Breast epithelium (tissue), 4 donors: Measurements from ENCODE around the gene CMSS1. TPM values are rescaled to one million over a fixed set of nuclear protein-coding genes. Genes with fewer than 3 reads are reported as not detected.

ENCODE experiments used
- DNase-seq, 2 donors: peaks; one replicate each; pipeline ENCODE4 v3.0.0-alpha.2; 2019; ENCODE audit warnings: low spot score in 2 of 2
- H3K27ac ChIP-seq, 2 donors: fragments of 200-600 bp; sonication (generic) in 1 of 2; one replicate each; pipeline ENCODE4 v1.5.1; 2016 to 2019; ENCODE audit warnings: mild to moderate bottlenecking in 1 of 2
- H3K27me3 ChIP-seq, 2 donors: fragments of 200-600 bp; sonication (generic) in 1 of 2; one replicate each; pipeline versions ENCODE4 v1.5.1 to v1.6.0; 2017 to 2019; ENCODE audit warnings: control low read depth in 1 of 2, mild to moderate bottlenecking in 1 of 2
- H3K36me3 ChIP-seq: fragments of 200-600 bp; one replicate; pipeline ENCODE4 v1.5.1; 2019
- H3K4me1 ChIP-seq, 2 donors: fragments of 200-600 bp; sonication (generic); one replicate each; pipeline ENCODE4 v1.5.1; 2016 to 2019; ENCODE audit warnings: control low read depth in 1 of 2
- H3K4me3 ChIP-seq, 3 donors: fragments of 200-600 bp; sonication (generic); 1 replicate in 2 of 3; 2 replicates in 1 of 3; pipeline ENCODE4 v1.5.1; 2016 to 2019; ENCODE audit warnings: mild to moderate bottlenecking in 3 of 3, moderate library complexity in 2 of 3
- H3K9me3 ChIP-seq, 2 donors: fragments of 200-600 bp; sonication (generic) in 1 of 2; one replicate each; pipeline ENCODE4 v1.5.1; 2016 to 2019; ENCODE audit warnings: control low read depth in 1 of 2
- CTCF ChIP-seq, 3 donors: fragments of 450-650 bp; IDR thresholded peaks; one replicate each; pipeline ENCODE4 v1.5.1; 2016 to 2017; ENCODE audit warnings: antibody characterized with exemption in 3 of 3, mild to moderate bottlenecking in 3 of 3, moderate library complexity in 3 of 3
- POLR2A ChIP-seq: fragments of 450-650 bp; IDR thresholded peaks from one replicate; pipeline ENCODE4 v1.6.1; 2016; ENCODE audit warnings: antibody characterized with exemption, mild to moderate bottlenecking, moderate library complexity
- POLR2AphosphoS5 ChIP-seq, 3 donors: sonication (generic); formaldehyde crosslinking; IDR thresholded peaks; one replicate each; pipeline ENCODE4 v1.6.1; 2017; ENCODE audit warnings: antibody characterized with exemption in 3 of 3
- intact Hi-C: fragments of 100-400 bp; cut with DNase I; formaldehyde crosslinking; loops from one replicate; pipeline ENCODE4 v1.15.1; 2023; ENCODE audit warnings: low total_unique reads
- total RNA-seq, 3 donors: library from RNA; depleted of rRNA; stranded (reverse); fragments of >200 nt; gene quantifications; one replicate each; pipeline ENCODE4 v1.1.0, GENCODE V29; 2016

Gene CMSS1
- total RNA-seq, 3 donors from 2014 or later = 15.5 to 35.4 (median 16.1) TPM

DNA sequence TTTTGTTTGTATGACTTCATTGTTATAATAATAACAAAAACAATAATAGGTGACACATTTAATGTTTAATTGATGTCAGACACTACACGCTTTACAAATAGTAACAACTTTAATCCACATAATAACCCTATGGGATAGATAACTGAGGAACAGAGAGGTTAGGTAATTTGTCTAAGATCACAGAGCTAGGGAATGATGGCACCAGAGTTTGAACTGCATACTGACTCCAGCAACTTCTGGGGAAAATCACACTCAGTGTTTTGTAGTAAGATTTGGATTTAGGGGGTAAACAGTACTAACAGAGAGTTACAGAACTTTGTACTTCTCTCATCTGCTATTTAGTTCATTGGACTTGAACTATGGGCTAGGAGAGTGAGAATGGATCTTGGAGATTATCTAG lies 66.0 kb downstream of the CMSS1 start:
- no peak overlapping the region for H3K27ac ChIP-seq
- no peaks in the 10 kb centered on the region for H3K4me1 ChIP-seq
- no peaks in the 10 kb centered on the region for H3K27me3 ChIP-seq
- intact Hi-C loops = no loop called here
- no peak for DNase-seq
- H3K4me3 ChIP-seq = no peak overlapping the region
- no peak for TF ChIP-seq POLR2AphosphoS5 (IDR thresholded peaks at IDR 0.05)
- no peak for TF ChIP-seq CTCF (IDR thresholded peaks at IDR 0.05)
- TF ChIP-seq POLR2A = no peak
- no peaks in the 10 kb centered on the region for H3K9me3 ChIP-seq
- H3K36me3 ChIP-seq = no peaks in the 10 kb centered on the region

DNA sequence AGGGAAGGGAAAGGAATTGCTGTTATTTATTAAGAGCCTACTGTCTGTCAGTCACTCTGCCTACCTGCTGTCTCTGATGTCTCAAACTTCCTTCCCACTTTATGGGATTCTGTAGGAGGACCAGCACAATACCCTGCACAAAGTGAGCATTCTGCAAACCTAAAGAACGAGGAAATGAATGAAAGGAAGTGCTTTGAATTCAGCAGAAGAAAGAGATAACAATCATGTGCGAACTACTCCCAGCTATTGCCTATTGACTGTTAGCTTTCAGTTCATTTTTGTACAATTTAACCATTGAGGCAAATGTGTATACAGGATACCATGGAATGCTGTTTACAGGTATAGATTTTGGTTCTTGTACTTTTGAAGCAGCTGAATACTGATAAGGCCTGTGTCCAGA lies 66.8 kb downstream of the CMSS1 start:
- Histone ChIP-seq H3K9me3 (no peaks in the 10 kb centered on the region), H3K27me3 (no peaks in the 10 kb centered on the region), H3K4me1 (no peaks in the 10 kb centered on the region), H3K4me3 (no peak overlapping the region), H3K27ac (no peak overlapping the region), H3K36me3 (no peaks in the 10 kb centered on the region)
- intact Hi-C loops = no loop called here
- TF ChIP-seq POLR2AphosphoS5 (IDR thresholded peaks at IDR 0.05) (no peak), POLR2A (no peak), CTCF (IDR thresholded peaks at IDR 0.05) (no peak)
- no peak for DNase-seq

DNA sequence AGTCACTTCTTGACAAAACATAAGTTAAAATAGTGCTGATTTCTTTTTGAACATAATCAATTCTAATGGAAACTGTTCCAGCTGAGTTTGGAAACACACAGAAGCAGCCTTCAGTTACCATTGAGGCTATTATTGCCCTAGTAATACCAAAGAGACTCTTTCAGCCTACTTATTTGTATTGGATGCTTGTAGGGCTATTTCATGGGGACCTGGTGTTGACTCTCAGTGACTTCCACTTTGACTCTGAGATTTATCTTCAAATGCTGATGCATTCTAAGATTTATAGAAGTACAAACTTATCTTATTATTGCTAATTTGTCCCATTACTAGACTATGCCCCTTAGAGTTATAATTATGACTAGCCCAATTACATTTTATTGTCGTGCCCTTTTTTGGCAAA lies 67.4 kb downstream of the CMSS1 start:
- intact Hi-C loops = no loop called here
- no peak overlapping the region for H3K4me3 ChIP-seq
- no peak for DNase-seq
- no peak overlapping the region for H3K27ac ChIP-seq
- H3K4me1 ChIP-seq = no peaks in the 10 kb centered on the region
- no peaks in the 10 kb centered on the region for H3K27me3 ChIP-seq
- TF ChIP-seq POLR2A (no peak), CTCF (IDR thresholded peaks at IDR 0.05) (no peak), POLR2AphosphoS5 (IDR thresholded peaks at IDR 0.05) (no peak)
- H3K9me3 ChIP-seq = no peaks in the 10 kb centered on the region
- H3K36me3 ChIP-seq = no peaks in the 10 kb centered on the region

- no peak for DNase-seq
- intact Hi-C loops = no loop called here
- no peak for TF ChIP-seq POLR2AphosphoS5 (IDR thresholded peaks at IDR 0.05)
- no peak for TF ChIP-seq CTCF (IDR thresholded peaks at IDR 0.05)
- no peak for TF ChIP-seq POLR2A
- no peaks in the 10 kb centered on the region for H3K4me1 ChIP-seq
- H3K27me3 ChIP-seq = no peaks in the 10 kb centered on the region
- H3K4me3 ChIP-seq = no peak overlapping the region
- H3K9me3 ChIP-seq = no peaks in the 10 kb centered on the region
- no peak overlapping the region for H3K27ac ChIP-seq
- H3K36me3 ChIP-seq = no peaks in the 10 kb centered on the region
Measured at GRCh38 chr3:99885851-99886250, 68.2 kb downstream of the CMSS1 start.

DNA sequence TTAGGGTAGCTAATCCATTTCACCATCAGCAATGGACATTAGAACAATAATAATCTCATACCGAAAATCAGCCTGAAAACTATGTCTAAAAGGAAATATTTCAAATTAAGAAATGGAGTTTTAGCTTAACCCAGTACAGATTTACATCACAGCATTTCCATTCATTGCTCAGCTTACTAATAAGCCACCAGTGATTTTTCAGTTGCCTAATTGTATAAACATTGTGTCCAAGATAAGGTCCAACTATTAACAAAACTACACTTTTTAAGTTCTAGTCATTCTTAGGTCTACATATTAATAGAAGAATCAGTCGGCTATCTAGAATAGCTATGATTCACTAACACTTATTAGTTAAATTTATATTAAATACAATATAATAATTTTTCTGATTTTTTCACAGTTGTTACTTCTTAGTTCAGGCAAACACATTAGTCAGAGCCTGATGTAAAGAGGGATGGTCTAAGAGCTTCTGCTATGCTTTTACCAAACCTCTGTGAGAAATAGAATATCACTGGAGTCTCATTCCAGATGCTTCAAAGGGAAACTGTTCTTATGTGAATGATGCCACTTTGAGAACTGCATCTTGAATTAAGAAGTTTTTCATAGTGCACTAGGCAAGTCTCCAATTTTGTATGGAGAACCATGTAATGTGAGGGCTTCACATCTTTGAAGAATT lies 74.1 kb downstream of the CMSS1 start:
- no peak for DNase-seq
- H3K27me3 ChIP-seq = no peaks in the 10 kb centered on the region
- intact Hi-C loops = no loop called here
- no peaks in the 10 kb centered on the region for H3K9me3 ChIP-seq
- H3K4me1 ChIP-seq = no peaks in the 10 kb centered on the region
- TF ChIP-seq POLR2AphosphoS5 (IDR thresholded peaks at IDR 0.05) (no peak), POLR2A (no peak), CTCF (IDR thresholded peaks at IDR 0.05) (no peak)
- H3K27ac ChIP-seq = no peak overlapping the region
- H3K4me3 ChIP-seq = no peak overlapping the region
- H3K36me3 ChIP-seq = no peaks in the 10 kb centered on the region
